HG03439 (cell line): ENCODE data around the gene FPR2.
"Not testable (repeated sequence)": the region's sequence is repeated elsewhere in the genome, so short reads cannot be mapped to it uniquely, and the experiment has no call there.

Experiments used
- ATAC-seq: cut with Tn5 transposase; IDR thresholded peaks from one replicate; pipeline ENCODE4 v1.9.1; 2021; ENCODE audit warnings: mild to moderate bottlenecking, moderate library complexity; ENCODE audit not compliant: unreplicated experiment

The FPR2 gene

GRCh38 chr19:51803967-51804366 lies 43.0 kb downstream of the FPR2 start:
- no peak for ATAC-seq

DNA sequence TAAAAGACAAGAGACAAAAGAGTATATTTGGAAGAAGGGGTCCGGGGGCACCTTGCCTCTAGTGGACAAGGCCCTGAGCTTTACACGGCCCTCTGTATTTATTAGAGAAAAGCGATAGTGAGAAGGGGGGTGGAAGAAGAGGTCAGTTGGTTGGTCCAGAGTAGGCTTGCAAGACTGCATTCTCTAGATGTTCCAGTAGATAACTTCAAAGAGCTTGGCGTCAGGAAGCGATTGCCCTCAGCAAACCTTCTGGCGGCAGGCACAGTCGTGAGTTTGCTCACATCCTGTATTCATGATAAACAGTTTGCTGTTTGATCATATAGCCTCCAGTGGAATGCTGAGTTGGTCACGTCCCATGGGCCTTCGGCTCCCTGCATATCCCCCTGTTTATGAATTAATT lies 43.8 kb downstream of the FPR2 start:
- not testable (repeated sequence) for ATAC-seq

GRCh38 chr19:51805396-51805795 lies 44.4 kb downstream of the FPR2 start:
- ATAC-seq, result not testable (repeated sequence)

- ATAC-seq, result not testable (repeated sequence)
These were observed 45.6 kb downstream of the FPR2 start for GRCh38 chr19:51806571-51806970.

GRCh38 chr19:51807111-51807701 lies 46.2 kb downstream of the FPR2 start:
- no peak for ATAC-seq

- ATAC-seq, result no peak
These were observed 46.9 kb downstream of the FPR2 start for GRCh38 chr19:51807925-51808324.

DNA sequence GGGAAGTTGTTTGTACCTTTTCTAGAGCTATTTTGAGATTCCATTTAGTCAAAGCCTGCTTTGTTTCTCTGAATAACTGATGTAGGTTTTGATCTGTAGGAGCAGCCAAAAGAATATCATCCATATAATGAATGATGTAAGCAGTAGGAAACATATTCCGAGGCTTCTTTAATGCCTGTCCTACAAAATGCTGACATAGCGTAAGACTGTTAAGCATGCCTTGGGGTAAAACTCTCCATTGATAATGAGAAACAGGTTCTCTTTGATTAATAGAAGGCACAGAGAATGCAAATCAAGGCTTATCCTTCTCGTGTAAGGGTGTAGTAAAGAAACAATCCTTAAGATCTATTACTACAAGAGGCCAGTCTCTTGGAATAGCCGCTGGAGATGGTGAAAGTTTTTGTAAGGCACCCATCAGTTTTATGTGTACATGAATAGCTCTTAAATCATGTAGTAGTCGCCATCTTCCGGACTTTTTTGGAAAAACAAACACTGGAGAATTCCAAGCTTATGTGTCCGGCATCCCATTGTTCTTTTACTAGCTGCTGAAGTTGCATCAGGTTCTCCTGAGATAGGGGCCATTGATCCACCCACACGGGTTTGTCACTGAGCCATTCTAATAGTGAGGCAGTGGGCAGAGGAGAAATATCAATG lies 47.5 kb downstream of the FPR2 start:
- ATAC-seq, result no peak

GRCh38 chr19:51809787-51810186 lies 48.8 kb downstream of the FPR2 start:
- ATAC-seq, result no peak

GRCh38 chr19:51810223-51810622 lies 49.2 kb downstream of the FPR2 start:
- ATAC-seq, result no peak

- ATAC-seq, result no peak
These were observed 50.4 kb downstream of the FPR2 start for GRCh38 chr19:51811344-51811743.

DNA sequence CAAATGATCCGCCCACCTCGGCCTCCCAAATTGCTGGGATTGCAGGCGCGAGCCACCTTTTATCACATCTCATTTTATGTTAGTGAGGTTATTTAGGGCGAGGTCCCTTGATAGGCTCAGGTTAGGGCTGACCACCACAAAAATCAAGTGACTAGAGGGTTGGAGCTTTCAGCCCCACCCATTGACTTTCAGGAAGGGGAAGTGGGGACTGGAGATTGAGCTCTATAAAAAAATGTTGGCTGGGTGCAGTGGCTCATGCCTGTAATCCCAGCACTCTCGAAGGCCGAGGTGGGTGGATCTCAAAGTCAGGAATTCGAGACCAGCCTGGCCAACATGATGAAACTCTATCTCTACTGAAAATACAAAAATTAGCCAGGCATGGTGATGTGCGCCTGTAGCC lies 54.1 kb downstream of the FPR2 start:
- ATAC-seq, result no peak

GRCh38 chr19:51816711-51817110 lies 55.7 kb downstream of the FPR2 start:
- no peak for ATAC-seq

- ATAC-seq, result no peak
These were observed 59.0 kb downstream of the FPR2 start for GRCh38 chr19:51820011-51820410.
